ENCODE data around the gene CADPS. TPM values are rescaled to one million over a fixed set of nuclear protein-coding genes. Genes with fewer than 3 reads are reported as not detected.

CADPS gene
- polyA plus RNA-seq, 10 donors: 1.0 to 5.4 (median 2.9) TPM

- DNase-seq: no peak
Measured at GRCh38 chr3:62812631-62813030, 62.6 kb downstream of the CADPS start.

GRCh38 chr3:62811119-62811518 is 64.1 kb downstream of the CADPS start:
- no peak for DNase-seq

GRCh38 chr3:62809369-62809768 is 65.8 kb downstream of the CADPS start:
- DNase-seq: no peak

- DNase-seq: no peak
Measured at GRCh38 chr3:62805580-62806277, 69.5 kb downstream of the CADPS start.

GRCh38 chr3:62805106-62805505 is 70.1 kb downstream of the CADPS start:
- DNase-seq: no peak

- no peak for DNase-seq
Measured at GRCh38 chr3:62803276-62803675, 71.9 kb downstream of the CADPS start.

- DNase-seq: no peak
Measured at GRCh38 chr3:62798000-62798399, 77.2 kb downstream of the CADPS start.

- DNase-seq: no peak
Measured at GRCh38 chr3:62797132-62797531, 78.1 kb downstream of the CADPS start.

- no peak for DNase-seq
Measured at GRCh38 chr3:62795978-62796657, 79.1 kb downstream of the CADPS start.

- no peak for DNase-seq
Measured at GRCh38 chr3:62793946-62794345, 81.3 kb downstream of the CADPS start.

- DNase-seq: no peak
Measured at GRCh38 chr3:62785384-62785783, 89.8 kb downstream of the CADPS start.

GRCh38 chr3:62781121-62781520 is 94.1 kb downstream of the CADPS start:
- no peak for DNase-seq

GRCh38 chr3:62777674-62778073 is 97.5 kb downstream of the CADPS start:
- no peak for DNase-seq

GRCh38 chr3:62777130-62777529 is 98.1 kb downstream of the CADPS start:
- DNase-seq: no peak

- peak in 2 of 3 donors; percentile 4 to 11 for DNase-seq
Measured at GRCh38 chr3:62774221-62774620, 101.0 kb downstream of the CADPS start.

GRCh38 chr3:62771331-62772072 is 103.7 kb downstream of the CADPS start:
- DNase-seq: no peak

GRCh38 chr3:62768896-62769295 is 106.3 kb downstream of the CADPS start:
- no peak for DNase-seq

GRCh38 chr3:62761711-62762110 is 113.5 kb downstream of the CADPS start:
- no peak for DNase-seq

- no peak for DNase-seq
Measured at GRCh38 chr3:62761311-62761710, 113.9 kb downstream of the CADPS start.

- DNase-seq: no peak
Measured at GRCh38 chr3:62758296-62759066, 116.7 kb downstream of the CADPS start.

GRCh38 chr3:62757045-62757444 is 118.2 kb downstream of the CADPS start:
- DNase-seq: no peak

GRCh38 chr3:62755285-62755684 is 119.9 kb downstream of the CADPS start:
- no peak for DNase-seq
